ENCODE measurements around the gene WDR53. TPM values are rescaled to one million over a fixed set of nuclear protein-coding genes. Genes with fewer than 3 reads are reported as not detected.
"Not testable (repeated sequence)": the region's sequence is repeated elsewhere in the genome, so short reads cannot be mapped to it uniquely, and the experiment has no call there.

The WDR53 gene
- total and polyA plus RNA-seq, 12 donors = 5.8 to 14.7 (median 8.2) TPM

GRCh38 chr3:196552253-196552652 is 16.1 kb downstream of the WDR53 start:
- no peak for TF ChIP-seq CTCF (IDR thresholded peaks at IDR 0.05)
- Histone ChIP-seq H3K4me3 (no peak overlapping the region), H3K4me1 (peaks cover 0 to 10% (median 0%) of the 10 kb centered on the region in 9 donors), H3K9me3 (peaks cover 0 to 17% (median 0%) of the 10 kb centered on the region in 11 donors), H3K27ac (no peak overlapping the region), H3K27me3 (no peaks in the 10 kb centered on the region), H3K36me3 (peaks cover 0 to 20% (median 0%) of the 10 kb centered on the region in 9 donors)
- DNase-seq = no peak
- intact Hi-C loops (cut with DNase I) = no loop called here
- ATAC-seq = no peak
- 97 to 98% methylated on average over 5 of the region's 5 CpGs for WGBS, 2 donors

GRCh38 chr3:196550172-196550571 is 18.2 kb downstream of the WDR53 start:
- H3K4me1 ChIP-seq; intact Hi-C loops (cut with DNase I); DNase-seq; H3K27me3 ChIP-seq; ATAC-seq; H3K4me3 ChIP-seq; H3K27ac ChIP-seq: not testable (repeated sequence)
- peaks cover 0 to 17% (median 0%) of the 10 kb centered on the region in 11 donors for H3K9me3 ChIP-seq
- H3K36me3 ChIP-seq = peaks cover 0 to 13% (median 0%) of the 10 kb centered on the region in 9 donors
- 83 to 90% methylated on average over 3 of the region's 3 CpGs for WGBS, 2 donors

- 98 to 100% methylated on average over 1 of the region's 1 CpG for WGBS, 2 donors
- peaks cover 0 to 17% (median 0%) of the 10 kb centered on the region in 11 donors for H3K9me3 ChIP-seq
- not testable (repeated sequence) for H3K4me3 ChIP-seq, H3K27ac ChIP-seq, DNase-seq, ATAC-seq, H3K36me3 ChIP-seq, H3K27me3 ChIP-seq, H3K4me1 ChIP-seq
- intact Hi-C loops (cut with DNase I) = loop anchor here in 1 of 10 donors (10.0 kb wide), 1 partner anchor 415 kb away; the partner anchor contains the start of gene PIGZ
Measured at GRCh38 chr3:196549312-196549711, 19.0 kb downstream of the WDR53 start.

- intact Hi-C loops (cut with DNase I) = loop anchor here in 1 of 10 donors (10.0 kb wide), 1 partner anchor 418 kb away; the partner anchor contains the start of gene PIGZ
- H3K27me3 ChIP-seq = no peaks in the 10 kb centered on the region
- no peak for TF ChIP-seq CTCF (IDR thresholded peaks at IDR 0.05)
- no peaks in the 10 kb centered on the region for H3K36me3 ChIP-seq
- DNase-seq = no peak
- no peak overlapping the region for H3K27ac ChIP-seq
- no peak for ATAC-seq
- H3K9me3 ChIP-seq = peaks cover 0 to 17% (median 0%) of the 10 kb centered on the region in 11 donors
- 95 to 97% methylated on average over 2 of the region's 2 CpGs for WGBS, 2 donors
- H3K4me1 ChIP-seq = no peaks in the 10 kb centered on the region
- H3K4me3 ChIP-seq = no peak overlapping the region
Measured at GRCh38 chr3:196547067-196547466, 21.3 kb downstream of the WDR53 start.

- no peak for ATAC-seq
- Histone ChIP-seq H3K27me3 (no peaks in the 10 kb centered on the region), H3K27ac (no peak overlapping the region), H3K36me3 (no peaks in the 10 kb centered on the region), H3K4me1 (no peaks in the 10 kb centered on the region), H3K9me3 (peaks cover 0 to 17% (median 0%) of the 10 kb centered on the region in 11 donors), H3K4me3 (no peak overlapping the region)
- intact Hi-C loops (cut with DNase I) = loop anchor here in 1 of 10 donors (10.0 kb wide), 1 partner anchor 418 kb away; the partner anchor contains the start of gene PIGZ
- 85% methylated on average over 5 of the region's 5 CpGs for WGBS, 2 donors
- no peak for TF ChIP-seq CTCF (IDR thresholded peaks at IDR 0.05)
- DNase-seq = no peak
Measured at GRCh38 chr3:196546537-196546936, 21.8 kb downstream of the WDR53 start.

Measured in heart right ventricle (tissue), 16 donors.